Endothelial cell of coronary artery (primary cell): ENCODE measurements around the gene SUN5. TPM values are rescaled to one million over a fixed set of nuclear protein-coding genes. Genes with fewer than 3 reads are reported as not detected.

Source experiments
- total RNA-seq: library from RNA; depleted of rRNA; stranded (reverse); fragments of >200 nt; gene quantifications from 2 replicates; pipeline ENCODE4 v1.2.3, GENCODE V29; 2014

Gene SUN5, protein sequence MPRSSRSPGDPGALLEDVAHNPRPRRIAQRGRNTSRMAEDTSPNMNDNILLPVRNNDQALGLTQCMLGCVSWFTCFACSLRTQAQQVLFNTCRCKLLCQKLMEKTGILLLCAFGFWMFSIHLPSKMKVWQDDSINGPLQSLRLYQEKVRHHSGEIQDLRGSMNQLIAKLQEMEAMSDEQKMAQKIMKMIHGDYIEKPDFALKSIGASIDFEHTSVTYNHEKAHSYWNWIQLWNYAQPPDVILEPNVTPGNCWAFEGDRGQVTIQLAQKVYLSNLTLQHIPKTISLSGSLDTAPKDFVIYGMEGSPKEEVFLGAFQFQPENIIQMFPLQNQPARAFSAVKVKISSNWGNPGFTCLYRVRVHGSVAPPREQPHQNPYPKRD
- not detected in 2 replicates for total RNA-seq

GRCh38 chr20:33004141-33004751 is at the start of gene SUN5:
TSS of gene SUN5 (minus strand) at chr20:33004433. CDS start at chr20:33004340, 93 bp downstream.

DNA sequence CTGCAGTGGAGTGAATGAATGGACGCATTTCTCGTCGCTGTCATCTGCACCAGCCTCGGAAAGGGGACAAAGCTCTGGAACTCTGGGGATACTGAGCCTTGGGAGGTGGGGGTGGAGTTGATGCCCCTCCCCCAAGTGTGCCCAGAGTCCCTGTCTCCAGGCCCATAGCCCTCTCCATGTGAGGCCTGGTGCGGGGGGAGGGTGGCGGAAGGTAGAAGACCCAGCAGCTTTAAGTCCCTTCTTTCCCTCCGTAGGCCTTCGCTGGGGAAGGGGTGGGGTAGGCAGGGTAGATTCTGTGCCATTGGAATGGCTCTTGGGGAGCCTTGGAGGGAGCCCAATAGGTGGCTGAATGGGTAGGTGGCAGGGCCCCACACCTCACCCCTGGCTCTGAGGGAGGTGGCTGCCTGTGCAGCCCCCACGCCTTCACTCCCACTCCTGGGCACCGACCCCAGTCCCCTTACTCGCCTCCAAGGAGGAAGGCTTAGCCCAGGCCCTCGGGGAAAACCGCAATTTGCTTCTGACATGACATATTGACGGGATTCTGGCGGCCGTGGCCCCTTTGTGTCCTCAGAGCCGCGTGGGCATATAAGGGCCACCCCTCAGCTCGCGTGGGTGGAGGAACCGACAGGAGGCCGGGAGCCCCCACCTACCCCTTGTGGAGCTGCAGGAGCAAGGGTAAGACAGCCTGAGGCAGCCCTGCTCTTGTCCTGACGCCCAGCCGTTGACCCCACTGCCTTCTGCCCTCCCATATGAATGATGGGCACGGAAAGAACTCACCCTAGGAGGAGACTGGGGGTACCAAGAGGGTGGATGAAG is 49.3 kb upstream of the SUN5 start, which contains the start of gene BPIFB3:
TSS of gene BPIFB3 (plus strand) at position 613 of the 816 bp plus-strand sequence. CDS start 1,533 bp downstream, outside the sequence.

DNA sequence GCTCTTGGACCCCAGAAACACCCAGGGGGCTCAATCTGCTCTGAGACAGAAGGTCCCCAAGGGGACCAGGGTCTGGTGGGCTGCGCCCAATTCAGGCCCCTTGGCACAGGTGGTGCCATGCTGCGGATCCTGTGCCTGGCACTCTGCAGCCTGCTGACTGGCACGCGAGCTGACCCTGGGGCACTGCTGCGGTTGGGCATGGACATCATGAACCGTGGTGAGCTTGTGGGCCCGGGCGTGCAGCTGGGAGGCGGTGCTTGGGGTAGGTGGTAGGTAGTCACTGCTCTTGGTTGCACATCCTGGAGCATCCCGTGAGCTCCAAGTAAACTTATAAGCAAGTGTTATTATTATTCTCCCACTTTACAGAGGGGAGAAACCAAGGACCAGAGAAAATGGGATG is 27.3 kb upstream of the SUN5 start, which contains the start of gene BPIFB6:
TSS of gene BPIFB6 (plus strand) at position 118 of the 400 bp plus-strand sequence. CDS start at position 118, 0 bp downstream.

DNA sequence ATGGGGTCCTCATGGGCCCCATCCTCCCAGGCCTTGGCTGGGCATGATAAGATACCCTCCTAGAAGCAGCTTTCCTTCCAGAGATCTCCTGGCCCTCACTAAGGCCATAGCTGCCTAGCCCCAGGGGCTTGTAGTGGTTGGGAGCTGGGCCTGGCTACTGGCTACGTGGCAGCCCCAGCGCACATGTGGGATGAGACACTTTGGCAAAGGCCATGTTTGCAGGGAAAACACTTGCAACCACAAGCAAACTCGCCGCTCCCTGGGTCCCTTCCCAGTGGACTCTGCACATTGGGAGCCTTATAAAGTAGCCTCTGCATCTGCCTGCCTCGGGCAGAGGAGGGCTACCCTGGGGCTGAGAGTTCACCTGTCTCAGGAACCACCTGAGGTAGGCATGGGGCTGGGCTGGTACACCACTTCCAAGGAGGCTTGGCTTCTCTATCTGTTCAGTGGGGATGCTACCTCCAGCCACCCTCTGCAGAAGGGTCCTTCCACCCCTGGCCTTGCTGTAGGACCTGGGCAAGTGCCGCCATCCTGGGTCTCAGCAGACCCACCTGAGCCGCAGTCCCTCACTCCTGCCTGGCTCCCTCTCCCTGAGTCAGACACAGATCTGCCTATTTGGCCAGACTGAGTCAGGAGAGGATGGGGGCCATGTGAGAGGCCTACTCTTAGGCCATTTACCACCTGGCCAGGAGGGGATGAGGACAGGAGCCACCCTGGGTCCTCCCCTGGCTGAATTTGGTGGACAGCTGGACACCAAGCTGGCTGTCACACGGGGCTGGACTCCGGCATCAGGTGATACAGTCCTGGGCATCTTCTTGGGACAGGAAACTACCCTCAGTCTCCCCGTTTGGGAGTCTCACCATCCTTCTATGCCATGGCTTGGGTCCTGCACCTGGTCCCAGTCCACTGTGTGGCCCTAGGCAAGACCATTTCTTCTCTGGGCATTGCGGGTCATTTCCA is 3.4 kb upstream of the SUN5 start, which contains the start of gene BPIFB2:
TSS of gene BPIFB2 (plus strand) at position 329 of the 960 bp plus-strand sequence. CDS start 871 bp downstream, outside the sequence.

Other genes starting within 250 kb of the SUN5 start
- 2.1 and 2.6 TPM in 2 replicates for gene DNMT3B, start 242.0 kb downstream of the SUN5 start, total RNA-seq
- gene MAPRE1, start 184.5 kb downstream of the SUN5 start, total RNA-seq: 112 and 120 TPM in 2 replicates
- gene EFCAB8, start 145.5 kb downstream of the SUN5 start, total RNA-seq: 0.19 and 0.27 TPM in 2 replicates
- gene BPIFB2, start 3.3 kb upstream of the SUN5 start, total RNA-seq: not detected in 2 replicates
- gene BPIFB6, start 27.2 kb upstream of the SUN5 start, total RNA-seq: not detected in 2 replicates
- gene BPIFB3, start 49.5 kb upstream of the SUN5 start, total RNA-seq: not detected in 2 replicates
- not detected in 2 replicates for gene BPIFB4, start 75.2 kb upstream of the SUN5 start, total RNA-seq
- not detected in 2 replicates for gene BPIFA2, start 163.7 kb upstream of the SUN5 start, total RNA-seq
- gene BPIFA3, start 212.9 kb upstream of the SUN5 start, total RNA-seq: not detected in 2 replicates
- gene BPIFA1, start 231.6 kb upstream of the SUN5 start, total RNA-seq: not detected in 2 replicates